Endometrium (tissue), 2 donors: ENCODE results near the gene TNS3.
A peak's percentile ranks its signal among the peaks of the same experiment; 100 is the strongest.

Source experiments
- FAIRE-seq: peaks from 2 replicates; lab custom pipeline; 2012; peaks lifted over from hg19 to GRCh38; lab: Jason Lieb, UNC
- donor health status: control.
- donor health status: control.

TNS3 gene

GRCh38 chr7:47423196-47423595, 158.7 kb downstream of the TNS3 start:
- no peak for FAIRE-seq

GRCh38 chr7:47422611-47423010, 159.3 kb downstream of the TNS3 start:
- FAIRE-seq = peak; percentile 74

- no peak for FAIRE-seq
Observed at GRCh38 chr7:47421456-47421855, 160.5 kb downstream of the TNS3 start.

- FAIRE-seq = no peak
Observed at GRCh38 chr7:47420122-47420780, 161.7 kb downstream of the TNS3 start.

- no peak for FAIRE-seq
Observed at GRCh38 chr7:47419471-47419870, 162.4 kb downstream of the TNS3 start.

GRCh38 chr7:47418601-47419309, 163.2 kb downstream of the TNS3 start:
- FAIRE-seq = no peak

- FAIRE-seq = no peak
Observed at GRCh38 chr7:47416492-47417480, 165.1 kb downstream of the TNS3 start.

GRCh38 chr7:47415318-47416212, 166.3 kb downstream of the TNS3 start:
- no peak for FAIRE-seq

- FAIRE-seq = no peak
Observed at GRCh38 chr7:47414342-47415317, 167.3 kb downstream of the TNS3 start.

- FAIRE-seq = no peak
Observed at GRCh38 chr7:47413526-47414341, 168.2 kb downstream of the TNS3 start.

- no peak for FAIRE-seq
Observed at GRCh38 chr7:47411901-47412300, 170.0 kb downstream of the TNS3 start.

- no peak for FAIRE-seq
Observed at GRCh38 chr7:47411281-47411869, 170.5 kb downstream of the TNS3 start.

- no peak for FAIRE-seq
Observed at GRCh38 chr7:47408675-47409074, 173.2 kb downstream of the TNS3 start.

GRCh38 chr7:47407821-47408674, 173.9 kb downstream of the TNS3 start:
- FAIRE-seq = no peak

GRCh38 chr7:47407136-47407535, 174.8 kb downstream of the TNS3 start:
- FAIRE-seq = no peak

- no peak for FAIRE-seq
Observed at GRCh38 chr7:47406801-47407129, 175.1 kb downstream of the TNS3 start.

- no peak for FAIRE-seq
Observed at GRCh38 chr7:47405921-47406800, 175.8 kb downstream of the TNS3 start.
